WTC11 (cell line): ENCODE data around the gene STARD9.

Experiments used
- CTCF ChIP-seq: fragments of 200-600 bp; IDR thresholded peaks from 2 replicates; pipeline ENCODE4 v1.8.0; 2022; ENCODE audit warnings: antibody characterized with exemption
- ESRRA ChIP-seq: sonication (generic); formaldehyde crosslinking; IDR thresholded peaks from 2 replicates; pipeline ENCODE4 v1.8.1; 2022; ENCODE audit warnings: mild to moderate bottlenecking, missing genetic modification reagents, borderline replicate concordance
- GABPB1 ChIP-seq: sonication (generic); formaldehyde crosslinking; IDR thresholded peaks from 2 replicates; pipeline ENCODE4 v1.8.1; 2023; ENCODE audit warnings: mild to moderate bottlenecking, missing genetic modification reagents
- HMGXB4 ChIP-seq: sonication (generic); formaldehyde crosslinking; IDR thresholded peaks from 2 replicates; pipeline ENCODE4 v1.8.1; 2023; ENCODE audit warnings: mild to moderate bottlenecking, moderate library complexity, missing genetic modification reagents
- TCF7 ChIP-seq: sonication (generic); formaldehyde crosslinking; IDR thresholded peaks from 2 replicates; pipeline ENCODE4 v1.8.0; 2022; ENCODE audit warnings: mild to moderate bottlenecking, low read depth, missing genetic modification reagents, moderate library complexity
- USF2 ChIP-seq: sonication (generic); formaldehyde crosslinking; IDR thresholded peaks from 2 replicates; pipeline ENCODE4 v1.8.1; 2023; ENCODE audit warnings: mild to moderate bottlenecking, missing genetic modification reagents, moderate library complexity
- ZNF138 ChIP-seq: sonication (generic); formaldehyde crosslinking; conservative IDR thresholded peaks from 2 replicates; pipeline ENCODE4 v1.8.1; 2022; ENCODE audit warnings: mild to moderate bottlenecking, moderate library complexity, missing genetic modification reagents
- ZNF396 ChIP-seq: fragments of 250-450 bp; sonication (Bioruptor Pico); IDR thresholded peaks from 2 replicates; pipeline ENCODE4 v1.8.0; 2021; ENCODE audit warnings: mild to moderate bottlenecking, moderate library complexity, borderline replicate concordance

GRCh38 chr15:42737529-42738328, 162.3 kb downstream of the STARD9 start:
- TF ChIP-seq CTCF = no peak
- TF ChIP-seq ZNF138 (CRISPR knock-in tag) = no peak
- no peak for TF ChIP-seq GABPB1 (CRISPR knock-in tag)
- TF ChIP-seq ZNF396 = no peak
- no peak; the same call in 1 of the 2 replicates for TF ChIP-seq HMGXB4 (CRISPR knock-in tag)
- no peak for TF ChIP-seq ESRRA (CRISPR knock-in tag)
- TF ChIP-seq USF2 (CRISPR knock-in tag) = no peak
- no peak for TF ChIP-seq TCF7 (CRISPR knock-in tag)
